Common myeloid progenitor, CD34-positive (primary cell): ENCODE data around the gene ZNF280A.
"Not testable (repeated sequence)": the region's sequence is repeated elsewhere in the genome, so short reads cannot be mapped to it uniquely, and the experiment has no call there.

Experiments
- CTCF ChIA-PET: fragments of 350-600 bp; sonication (Branson Sonifier 250); formaldehyde crosslinking; loops from one replicate; lab custom pipeline; 2021; ENCODE audit warnings: antibody characterized with exemption; lab: Charles Lee
- POLR2A ChIA-PET: fragments of 350-600 bp; sonication (Branson Sonifier 250); formaldehyde crosslinking; loops from one replicate; lab custom pipeline; 2021; ENCODE audit warnings: antibody characterized with exemption; lab: Charles Lee
- DNase-seq, 3 donors: peaks; one replicate each; pipeline versions ENCODE4 v3.0.0 to v3.0.0-alpha.2; 2013
- H3K27ac ChIP-seq, 2 experiments: 1 replicate in 1 of 2; 2 replicates in 1 of 2; pipeline ENCODE4 v1.7.0; 2013; ENCODE audit warnings: inconsistent platforms in 2 of 2, low read length in 2 of 2, mild to moderate bottlenecking in 2 of 2, low read depth in 1 of 2, moderate library complexity in 1 of 2; ENCODE audit not compliant: severe bottlenecking in 2 of 2, insufficient read depth in 1 of 2, poor library complexity in 1 of 2
- H3K27me3 ChIP-seq, 5 experiments: replicated peaks in 2 of 5; 1 replicate in 3 of 5; 2 replicates in 2 of 5; pipeline versions ENCODE4 v1.6.1 to v1.7.0; 2013; ENCODE audit warnings: low read length in 4 of 5, mild to moderate bottlenecking in 2 of 5, moderate library complexity in 2 of 5, inconsistent platforms in 1 of 5; ENCODE audit not compliant: insufficient read depth in 5 of 5, control insufficient read depth in 4 of 5
- H3K36me3 ChIP-seq, 4 experiments: 1 replicate in 2 of 4; 2 replicates in 2 of 4; pipeline versions ENCODE4 v1.6.1 to v1.7.0; 2013; ENCODE audit warnings: low read length in 3 of 4, control low read depth in 1 of 4, mild to moderate bottlenecking in 1 of 4; ENCODE audit not compliant: control insufficient read depth in 4 of 4, insufficient read depth in 4 of 4
- H3K4me1 ChIP-seq, 4 experiments: 1 replicate in 3 of 4; 2 replicates in 1 of 4; pipeline versions ENCODE4 v1.6.1 to v1.7.1; 2013; ENCODE audit warnings: low read length in 3 of 4, mild to moderate bottlenecking in 3 of 4, control low read depth in 1 of 4, inconsistent platforms in 1 of 4, moderate library complexity in 1 of 4; ENCODE audit not compliant: control insufficient read depth in 4 of 4, insufficient read depth in 4 of 4; ENCODE audit errors: control extremely low read depth in 1 of 4
- H3K4me3 ChIP-seq, 7 experiments: 1 replicate in 4 of 7; 2 replicates in 3 of 7; pipeline versions ENCODE4 v1.5.1 to v1.7.0; 2013; ENCODE audit warnings: mild to moderate bottlenecking in 7 of 7, low read length in 6 of 7, moderate library complexity in 6 of 7, inconsistent platforms in 2 of 7, low read depth in 2 of 7, control low read depth in 1 of 7; ENCODE audit not compliant: insufficient read depth in 4 of 7, control insufficient read depth in 1 of 7; ENCODE audit errors: extremely low read depth in 1 of 7
- H3K9me3 ChIP-seq, 5 experiments: 1 replicate in 4 of 5; 2 replicates in 1 of 5; pipeline versions ENCODE4 v1.6.1 to v1.7.1; 2013; ENCODE audit warnings: low read length in 4 of 5, mild to moderate bottlenecking in 2 of 5, inconsistent platforms in 1 of 5, low read depth in 1 of 5, moderate library complexity in 1 of 5; ENCODE audit not compliant: control insufficient read depth in 4 of 5, insufficient read depth in 2 of 5; ENCODE audit errors: control extremely low read depth in 1 of 5
- WGBS: methylation state at CpG from one replicate; pipeline ENCODE4 v1.1.5; 2013; ENCODE audit not compliant: insufficient coverage; 5-methylcytosine and 5-hydroxymethylcytosine counted together

ZNF280A gene

DNA sequence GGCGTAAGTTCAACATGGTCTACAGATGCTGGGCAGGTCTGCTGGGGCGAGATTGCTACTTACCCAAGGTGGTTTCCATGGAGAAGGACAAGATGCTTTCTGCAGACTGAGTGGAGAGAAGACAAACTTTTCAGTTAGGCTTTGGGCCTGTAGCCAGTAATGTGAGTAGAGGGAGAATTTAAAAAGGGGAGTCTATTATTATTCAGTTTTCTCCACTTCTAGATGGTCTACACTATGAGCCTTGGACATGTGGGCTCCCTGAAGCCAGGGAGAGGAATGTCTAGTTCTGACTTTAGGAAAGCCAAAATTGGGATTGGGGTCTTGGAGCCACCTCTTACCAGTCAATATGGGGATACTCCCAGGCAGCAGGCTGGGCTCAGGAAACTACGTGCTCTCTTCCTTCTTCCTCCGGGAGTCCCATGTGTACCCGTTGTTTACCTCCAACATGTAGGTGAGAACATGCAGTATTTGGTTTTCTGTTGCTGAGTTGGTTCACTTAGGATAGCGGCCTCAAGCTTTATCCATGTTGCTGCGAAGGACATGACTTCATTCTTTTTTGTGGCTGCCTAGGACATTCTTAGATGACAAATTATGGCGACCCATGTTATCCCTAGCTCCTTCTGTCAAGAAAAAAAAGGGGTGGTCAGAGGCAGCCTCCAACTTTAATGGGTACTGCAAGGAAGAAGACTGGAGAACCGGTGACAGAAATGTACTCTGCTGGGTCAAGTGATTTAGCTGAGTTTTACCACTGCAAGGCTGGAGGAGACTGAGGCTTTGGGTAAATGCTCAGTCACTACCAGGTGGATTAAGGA, 14.7 kb upstream of the ZNF280A start:
- Histone ChIP-seq H3K27ac (no peak overlapping the region), H3K4me3 (no peak overlapping the region), H3K9me3 (no peaks in the 10 kb centered on the region), H3K4me1 (no peaks in the 10 kb centered on the region), H3K36me3 (no peaks in the 10 kb centered on the region), H3K27me3 (peaks cover 0 to 4% (median 0%) of the 10 kb centered on the region in 5 experiments)
- no peak for DNase-seq
- WGBS: 95% methylated on average over 9 of the region's 9 CpGs
- ChIA-PET CTCF (interaction anchor here (0.9 to 2.4 kb wide), 4 partner anchors 10 to 184 kb away, joined by 3 to 6 read pairs (median 3); no protein-coding TSS in a partner anchor), POLR2A (no interaction called here)

- no peak for DNase-seq
- Histone ChIP-seq H3K36me3 (no peaks in the 10 kb centered on the region), H3K9me3 (no peaks in the 10 kb centered on the region), H3K27ac (no peak overlapping the region), H3K4me1 (no peaks in the 10 kb centered on the region), H3K4me3 (no peak overlapping the region), H3K27me3 (peaks cover 0 to 4% (median 0%) of the 10 kb centered on the region in 5 experiments)
- ChIA-PET CTCF (interaction anchor here (1.1 to 1.4 kb wide), 2 partner anchors 26 to 53 kb away, joined by 3 to 7 read pairs; no protein-coding TSS in a partner anchor), POLR2A (no interaction called here)
- 80% methylated on average over 1 of the region's 5 CpGs for WGBS
These were observed 13.8 kb upstream of the ZNF280A start for GRCh38 chr22:22533863-22534262.

GRCh38 chr22:22533417-22533816, 13.3 kb upstream of the ZNF280A start:
- WGBS: 100% methylated on average over 1 of the region's 1 CpG

GRCh38 chr22:22532547-22533071, 12.5 kb upstream of the ZNF280A start:
- H3K27ac ChIP-seq, H3K4me3 ChIP-seq, H3K4me1 ChIP-seq, H3K36me3 ChIP-seq, H3K27me3 ChIP-seq, DNase-seq, H3K9me3 ChIP-seq, POLR2A ChIA-PET: not testable (repeated sequence)
- CTCF ChIA-PET: interaction anchor here (1.4 kb wide), 1 partner anchor 27 kb away, joined by 3 read pairs; no protein-coding TSS in a partner anchor
- WGBS: 82% methylated on average over 4 of the region's 12 CpGs

More at GRCh38 chr22:22533417-22533816, 13.3 kb upstream of the ZNF280A start:
- ChIA-PET CTCF (interaction anchor here (1.1 to 1.4 kb wide), 2 partner anchors 26 to 54 kb away, joined by 3 to 7 read pairs; no protein-coding TSS in a partner anchor), POLR2A (no interaction called here)
- H3K36me3 ChIP-seq: no peaks in the 10 kb centered on the region
- H3K9me3 ChIP-seq: no peaks in the 10 kb centered on the region
- DNase-seq: no peak
- peaks cover 0 to 2% (median 0%) of the 10 kb centered on the region in 5 experiments for H3K27me3 ChIP-seq
- H3K27ac ChIP-seq: no peak overlapping the region
- no peaks in the 10 kb centered on the region for H3K4me1 ChIP-seq
- H3K4me3 ChIP-seq: no peak overlapping the region

DNA sequence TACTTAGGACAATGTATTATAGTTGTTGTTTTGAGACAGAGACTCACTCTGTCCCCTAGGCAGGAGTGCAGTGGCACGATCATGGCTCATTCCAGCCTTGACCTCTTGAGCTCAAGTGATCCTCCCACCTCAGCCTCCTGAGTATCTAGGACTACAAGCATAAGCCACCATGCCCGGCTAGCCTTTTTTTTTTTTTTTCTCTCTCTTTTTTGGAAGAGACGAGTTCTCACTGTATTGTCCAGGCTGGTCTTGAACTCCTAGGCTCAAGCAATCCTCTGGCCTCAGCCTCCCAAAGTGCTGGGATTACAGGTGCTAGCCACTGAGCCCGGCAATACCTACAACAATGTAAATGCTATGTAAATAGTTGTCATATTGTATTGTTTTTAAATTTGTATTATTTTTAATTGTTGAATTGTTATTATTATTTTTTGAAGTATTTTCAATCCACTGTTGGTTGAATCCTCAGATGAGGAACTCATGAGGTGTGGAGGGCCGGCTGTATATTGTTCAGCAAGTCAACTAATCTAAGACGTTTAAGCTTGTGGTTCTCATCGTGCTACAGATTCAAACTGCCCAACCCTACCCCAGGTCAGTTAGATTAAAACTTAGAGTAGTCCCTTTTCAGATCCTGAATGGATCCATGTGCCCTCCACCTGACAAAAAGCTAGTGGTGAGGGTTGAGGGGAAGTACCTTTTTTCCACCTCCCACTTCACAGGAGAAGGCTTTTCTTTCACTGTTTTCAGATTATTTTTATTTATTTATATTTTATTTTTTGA, 11.9 kb upstream of the ZNF280A start:
- Histone ChIP-seq H3K4me1 (no peaks in the 10 kb centered on the region), H3K27ac (no peak overlapping the region), H3K27me3 (peaks cover 0 to 2% (median 0%) of the 10 kb centered on the region in 5 experiments), H3K9me3 (no peaks in the 10 kb centered on the region), H3K4me3 (no peak overlapping the region), H3K36me3 (no peaks in the 10 kb centered on the region)
- CTCF ChIA-PET: interaction anchor here (0.6 to 1.0 kb wide), 2 partner anchors 55 to 130 kb away, joined by 3 to 4 read pairs; no protein-coding TSS in a partner anchor
- POLR2A ChIA-PET: no interaction called here
- WGBS: 92% methylated on average over 5 of the region's 7 CpGs
- no peak for DNase-seq

- DNase-seq: no peak
- H3K4me3 ChIP-seq: no peak overlapping the region
- H3K27me3 ChIP-seq: no peaks in the 10 kb centered on the region
- WGBS: 100% methylated on average over 2 of the region's 2 CpGs
- POLR2A ChIA-PET: no interaction called here
- H3K4me1 ChIP-seq: no peaks in the 10 kb centered on the region
- CTCF ChIA-PET: interaction anchor here (1.6 kb wide), 1 partner anchor 15 kb away, joined by 3 read pairs; no protein-coding TSS in a partner anchor
- H3K9me3 ChIP-seq: no peaks in the 10 kb centered on the region
- no peak overlapping the region for H3K27ac ChIP-seq
- no peaks in the 10 kb centered on the region for H3K36me3 ChIP-seq
These were observed 8.7 kb upstream of the ZNF280A start for GRCh38 chr22:22528780-22529179.
